Epithelial cell of proximal tubule (primary cell): ENCODE measurements around the gene AQP2. TPM values are rescaled to one million over a fixed set of nuclear protein-coding genes. Genes with fewer than 3 reads are reported as not detected.

Experiments
- DNase-seq: peaks from one replicate; pipeline ENCODE4 v3.0.0-alpha.2; 2011; ENCODE audit warnings: low read depth
- H3K4me3 ChIP-seq: 2 replicates; pipeline ENCODE4 v1.5.1; 2011; ENCODE audit warnings: low read depth, mild to moderate bottlenecking, low read length
- total RNA-seq: library from RNA; depleted of rRNA; stranded (reverse); fragments of >200 nt; gene quantifications from 2 replicates; pipeline ENCODE4 v1.2.3, GENCODE V29; 2015
- TF ChIP-seq, protein P1 (sequence below): conservative IDR thresholded peaks from 2 replicates; pipeline ENCODE4 v1.5.1; 2012; ENCODE audit warnings: low read depth, mild to moderate bottlenecking, low read length

Gene AQP2
- total RNA-seq, 1 donor from 2014 or later: not detected

DNA sequence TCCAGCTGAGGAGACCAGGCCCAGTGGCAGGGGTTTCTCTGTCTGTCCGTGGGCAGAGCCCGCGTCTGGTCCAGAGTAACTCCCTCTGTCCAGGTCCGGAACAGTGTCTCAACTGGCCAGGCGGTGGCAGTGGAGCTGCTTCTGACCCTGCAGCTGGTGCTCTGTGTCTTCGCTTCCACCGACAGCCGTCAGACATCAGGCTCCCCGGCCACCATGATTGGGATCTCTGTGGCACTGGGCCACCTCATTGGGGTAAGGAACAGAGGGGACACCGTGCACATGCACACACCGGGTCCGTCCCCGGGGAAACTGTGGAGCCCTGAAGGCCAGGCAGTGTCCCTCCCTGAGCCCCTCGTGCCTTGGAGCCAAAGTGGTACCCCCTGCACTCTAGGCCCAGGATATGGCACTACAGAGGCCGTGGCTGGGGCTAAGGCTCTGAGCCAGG, 23.7 kb downstream of the AQP2 start:
- no peak overlapping the region for H3K4me3 ChIP-seq
- no peak for DNase-seq
- TF ChIP-seq, protein P1, sequence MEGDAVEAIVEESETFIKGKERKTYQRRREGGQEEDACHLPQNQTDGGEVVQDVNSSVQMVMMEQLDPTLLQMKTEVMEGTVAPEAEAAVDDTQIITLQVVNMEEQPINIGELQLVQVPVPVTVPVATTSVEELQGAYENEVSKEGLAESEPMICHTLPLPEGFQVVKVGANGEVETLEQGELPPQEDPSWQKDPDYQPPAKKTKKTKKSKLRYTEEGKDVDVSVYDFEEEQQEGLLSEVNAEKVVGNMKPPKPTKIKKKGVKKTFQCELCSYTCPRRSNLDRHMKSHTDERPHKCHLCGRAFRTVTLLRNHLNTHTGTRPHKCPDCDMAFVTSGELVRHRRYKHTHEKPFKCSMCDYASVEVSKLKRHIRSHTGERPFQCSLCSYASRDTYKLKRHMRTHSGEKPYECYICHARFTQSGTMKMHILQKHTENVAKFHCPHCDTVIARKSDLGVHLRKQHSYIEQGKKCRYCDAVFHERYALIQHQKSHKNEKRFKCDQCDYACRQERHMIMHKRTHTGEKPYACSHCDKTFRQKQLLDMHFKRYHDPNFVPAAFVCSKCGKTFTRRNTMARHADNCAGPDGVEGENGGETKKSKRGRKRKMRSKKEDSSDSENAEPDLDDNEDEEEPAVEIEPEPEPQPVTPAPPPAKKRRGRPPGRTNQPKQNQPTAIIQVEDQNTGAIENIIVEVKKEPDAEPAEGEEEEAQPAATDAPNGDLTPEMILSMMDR: peak; percentile 75

DNA sequence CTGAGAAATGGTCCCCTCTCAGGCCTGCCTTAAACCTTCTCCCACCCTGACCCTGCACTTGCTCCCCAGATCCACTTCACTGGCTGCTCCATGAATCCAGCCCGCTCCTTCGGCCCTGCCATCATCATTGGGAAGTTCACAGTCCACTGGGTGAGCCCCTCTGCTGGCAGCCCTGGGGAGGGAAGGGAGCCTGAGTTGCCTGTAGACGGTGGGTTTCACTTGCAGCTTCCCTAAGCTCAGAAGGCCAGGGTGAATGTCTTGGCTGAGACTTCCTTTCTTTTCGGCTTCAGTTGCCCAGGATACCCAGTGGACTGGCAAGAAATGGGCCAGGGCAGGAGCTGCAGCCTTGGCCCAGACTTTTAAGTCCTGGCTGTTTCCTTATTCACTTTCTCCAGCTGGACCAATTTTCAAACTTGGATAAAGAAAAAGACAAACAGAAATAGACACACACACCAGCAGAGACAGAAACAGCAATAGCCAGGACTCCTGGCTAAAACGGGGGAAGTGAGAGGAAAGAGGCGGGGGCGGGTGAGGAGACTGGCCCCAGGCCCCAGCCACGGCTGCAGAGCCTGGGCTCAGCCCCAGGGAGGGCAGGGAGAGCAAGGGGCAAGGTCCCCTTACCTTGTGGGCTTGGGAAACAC, 24.3 kb downstream of the AQP2 start:
- TF ChIP-seq, protein P1: no peak
- DNase-seq: no peak
- H3K4me3 ChIP-seq: no peak overlapping the region

DNA sequence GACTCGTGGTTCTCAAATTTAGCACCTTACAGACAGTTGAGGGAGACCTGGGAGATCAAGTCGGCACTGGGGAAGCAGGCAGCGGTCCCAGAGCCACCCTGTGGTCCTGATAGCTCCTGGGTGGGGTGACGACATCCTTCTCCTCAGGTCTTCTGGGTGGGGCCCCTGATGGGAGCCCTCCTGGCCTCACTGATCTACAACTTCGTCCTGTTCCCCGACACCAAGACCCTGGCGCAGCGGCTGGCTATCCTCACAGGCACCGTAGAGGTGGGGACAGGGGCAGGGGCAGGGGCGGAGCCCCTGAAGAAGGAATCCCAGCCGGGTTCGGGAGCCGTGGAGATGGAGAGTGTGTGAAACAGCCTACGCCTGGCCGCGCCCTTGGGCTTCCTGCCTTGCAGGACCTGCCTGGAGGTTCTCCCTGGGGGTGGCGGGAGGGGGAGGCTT, 24.8 kb downstream of the AQP2 start:
- H3K4me3 ChIP-seq: no peak overlapping the region
- TF ChIP-seq, protein P1: no peak

DNA sequence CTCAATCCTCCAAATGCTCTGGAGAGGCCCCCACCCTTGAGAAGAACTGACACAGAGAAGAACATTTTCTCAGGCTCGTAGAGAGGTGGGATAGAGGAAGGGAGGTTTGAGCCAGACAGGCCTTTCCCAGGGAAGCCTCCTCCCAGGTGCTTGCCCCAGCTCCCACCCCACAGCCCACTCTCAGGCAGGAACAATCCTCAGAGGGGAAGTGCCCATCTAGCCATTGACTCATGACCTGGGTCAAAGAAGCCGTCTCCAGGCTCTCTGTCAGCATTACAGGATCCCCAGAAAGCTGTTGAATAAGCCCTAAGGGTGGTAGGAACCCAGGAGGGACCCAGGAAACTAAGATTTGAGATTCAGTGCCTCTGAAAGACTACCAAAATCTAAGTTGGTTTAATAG, 26.0 kb downstream of the AQP2 start:
- TF ChIP-seq, protein P1: no peak
- no peak for DNase-seq
- no peak overlapping the region for H3K4me3 ChIP-seq

More for the DNA sequence above, 24.8 kb downstream of the AQP2 start:
- DNase-seq: no peak

DNA sequence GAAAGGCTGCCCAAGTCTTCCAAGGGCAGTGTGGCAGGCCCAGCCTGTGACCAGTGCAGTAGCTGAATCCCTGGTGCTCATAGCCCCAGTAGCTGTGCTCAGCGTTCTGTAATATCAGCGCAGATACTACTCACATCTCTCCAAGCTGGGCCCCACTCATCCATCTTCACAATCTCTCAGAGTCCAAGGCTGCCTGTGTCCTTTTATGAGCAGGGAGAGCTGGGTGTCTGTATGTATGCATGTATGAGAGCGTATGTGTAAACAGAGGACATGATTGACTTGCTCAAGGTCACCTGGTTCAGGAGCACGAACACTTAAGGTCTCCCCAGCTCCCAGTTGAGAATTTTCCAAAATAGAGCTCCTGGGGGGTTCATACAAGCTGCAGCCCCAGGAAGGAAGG, 27.6 kb downstream of the AQP2 start:
- H3K4me3 ChIP-seq: no peak overlapping the region
- DNase-seq: no peak
- TF ChIP-seq, protein P1: no peak

DNA sequence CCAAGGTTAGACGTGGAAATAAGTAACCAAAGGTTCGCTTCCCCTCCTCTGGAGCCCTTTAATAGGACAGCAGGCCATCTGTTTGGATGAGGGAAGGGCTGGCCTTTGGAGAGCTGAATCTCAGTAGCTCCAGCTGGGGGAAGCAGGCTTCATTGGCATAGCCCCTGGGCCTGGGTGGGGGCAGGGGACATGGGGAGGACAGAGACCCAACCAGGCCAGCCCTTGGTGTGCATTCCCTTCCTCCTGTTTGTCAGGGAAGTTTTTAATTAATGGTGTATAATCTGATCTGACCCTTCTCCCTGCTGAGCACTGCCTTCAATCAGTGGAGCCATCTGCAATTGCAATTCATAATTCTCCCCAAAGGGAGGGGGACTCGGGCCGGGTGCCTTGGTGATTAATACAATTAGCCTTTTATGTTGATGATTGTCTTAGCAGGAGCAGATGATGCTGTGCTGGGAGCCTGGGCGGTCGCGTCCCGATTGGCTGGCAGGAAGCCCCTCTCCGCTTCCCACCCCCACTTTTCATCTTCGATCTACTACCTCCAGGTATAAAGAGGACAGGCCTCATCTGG, 28.6 kb downstream of the AQP2 start:
- no peak for DNase-seq
- TF ChIP-seq, protein P1: no peak
- no peak overlapping the region for H3K4me3 ChIP-seq

DNA sequence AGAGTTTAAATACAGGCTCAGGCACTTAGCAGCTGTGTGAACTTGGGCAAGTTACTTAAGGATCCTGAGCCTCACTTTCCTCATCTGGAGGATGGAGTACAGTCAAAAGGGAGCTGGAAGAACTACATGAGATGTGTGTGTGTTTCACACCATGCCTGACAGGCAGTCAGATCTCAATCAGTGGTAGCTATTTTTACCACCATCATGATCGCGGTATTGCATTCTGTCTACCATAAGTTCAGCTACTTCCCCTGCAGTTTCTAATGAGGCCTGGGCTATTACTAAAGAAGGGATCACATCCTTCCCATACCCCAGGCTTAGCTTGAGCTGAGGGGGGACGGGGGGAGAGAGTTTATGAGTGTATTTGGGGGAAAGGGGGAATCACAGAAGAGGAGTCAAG, 29.3 kb downstream of the AQP2 start:
- TF ChIP-seq, protein P1: no peak
- no peak overlapping the region for H3K4me3 ChIP-seq
- no peak for DNase-seq
